Stimulated activated CD4-positive, alpha-beta T cell treated with anti-CD3 and anti-CD28 coated beads, Interleukin-15, amount 100 ng/mL, for 1 hour (primary cell): ENCODE data around the gene GALNT7.

Experiments
- DNase-seq, 2 donors: peaks; one replicate each; pipeline ENCODE4 v3.0.0-alpha.2; 2020; ENCODE audit warnings: low read depth in 1 of 2, low spot score in 1 of 2

Gene GALNT7

GRCh38 chr4:173231916-173232315 lies 63.3 kb downstream of the GALNT7 start:
- DNase-seq: no peak

GRCh38 chr4:173233857-173234256 lies 65.2 kb downstream of the GALNT7 start:
- DNase-seq: no peak

GRCh38 chr4:173235050-173235449 lies 66.4 kb downstream of the GALNT7 start:
- no peak for DNase-seq

- DNase-seq: no peak
Measured at GRCh38 chr4:173236301-173236700, 67.7 kb downstream of the GALNT7 start.

- DNase-seq: no peak
Measured at GRCh38 chr4:173237152-173237551, 68.5 kb downstream of the GALNT7 start.

- DNase-seq: no peak
Measured at GRCh38 chr4:173237762-173238161, 69.2 kb downstream of the GALNT7 start.

- no peak for DNase-seq
Measured at GRCh38 chr4:173240696-173241095, 72.1 kb downstream of the GALNT7 start.

- no peak for DNase-seq
Measured at GRCh38 chr4:173242466-173243250, 74.0 kb downstream of the GALNT7 start.

GRCh38 chr4:173243321-173243720 lies 74.7 kb downstream of the GALNT7 start:
- no peak for DNase-seq

GRCh38 chr4:173243917-173244658 lies 75.5 kb downstream of the GALNT7 start:
- DNase-seq: no peak

GRCh38 chr4:173245952-173246351 lies 77.3 kb downstream of the GALNT7 start:
- no peak for DNase-seq

GRCh38 chr4:173246719-173247118 lies 78.1 kb downstream of the GALNT7 start:
- no peak for DNase-seq

GRCh38 chr4:173247321-173247720 lies 78.7 kb downstream of the GALNT7 start:
- DNase-seq: no peak

GRCh38 chr4:173248690-173249089 lies 80.1 kb downstream of the GALNT7 start:
- DNase-seq: no peak

GRCh38 chr4:173252024-173252935 lies 83.7 kb downstream of the GALNT7 start:
- DNase-seq: no peak

GRCh38 chr4:173253561-173253960 lies 85.0 kb downstream of the GALNT7 start:
- no peak for DNase-seq

GRCh38 chr4:173254646-173255045 lies 86.0 kb downstream of the GALNT7 start:
- DNase-seq: no peak

- DNase-seq: no peak
Measured at GRCh38 chr4:173256825-173257224, 88.2 kb downstream of the GALNT7 start.

GRCh38 chr4:173257732-173258717 lies 89.4 kb downstream of the GALNT7 start:
- DNase-seq: peak in 1 of 2 donors; percentile 18

- DNase-seq: no peak
Measured at GRCh38 chr4:173258866-173259265, 90.3 kb downstream of the GALNT7 start.
